Inferior parietal cortex (tissue), 1 donor: ENCODE results near the gene C19orf81.

ENCODE experiments used
- DNase-seq: peaks from one replicate; pipeline ENCODE4 v3.0.0-alpha.2; 2016; ENCODE audit errors: extremely low spot score

The C19orf81 gene

DNA sequence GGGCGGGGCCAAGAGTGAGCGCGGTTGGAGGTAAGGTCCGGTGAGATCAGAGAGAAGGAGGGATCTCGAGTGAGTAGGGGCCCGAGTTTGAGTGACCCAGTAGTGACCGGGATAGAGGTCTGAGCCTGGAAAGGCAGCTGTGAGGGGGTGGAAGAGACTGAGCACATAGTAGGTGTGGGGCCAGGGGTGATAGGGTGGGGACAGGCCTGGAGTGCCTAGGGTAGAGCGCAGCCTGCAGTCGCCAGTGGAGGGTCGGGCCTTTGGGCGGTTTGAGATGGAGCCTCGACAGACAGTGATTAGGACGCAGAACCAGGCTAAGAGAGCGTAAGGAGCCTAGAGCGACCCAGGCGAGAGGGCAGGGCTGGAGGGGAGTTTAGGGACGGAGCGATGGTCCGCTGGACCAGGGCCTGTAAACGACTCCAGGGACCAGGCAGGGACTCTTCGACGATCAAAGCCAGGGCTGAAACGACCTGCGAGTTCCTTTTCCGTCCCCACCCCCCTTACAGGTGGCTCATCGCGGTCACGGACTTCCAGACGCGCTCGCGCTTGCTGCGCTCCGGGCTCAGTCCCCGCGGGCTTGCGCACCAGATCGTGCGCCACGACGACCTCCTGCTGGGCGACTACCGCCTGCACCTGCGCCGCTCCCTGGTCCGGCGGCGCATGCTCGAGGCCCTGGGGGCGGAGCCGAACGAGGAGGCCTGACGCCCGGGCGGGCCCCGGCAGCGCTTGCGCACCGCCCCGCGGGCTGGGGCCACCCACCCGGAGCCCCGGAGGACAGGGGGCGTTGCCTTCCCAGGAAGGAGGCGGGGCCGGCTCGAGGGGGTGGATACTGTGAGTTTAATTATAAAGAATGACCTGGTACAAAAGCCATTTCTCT, 9.4 kb downstream of the C19orf81 start:
- peak; percentile 86 for DNase-seq

DNA sequence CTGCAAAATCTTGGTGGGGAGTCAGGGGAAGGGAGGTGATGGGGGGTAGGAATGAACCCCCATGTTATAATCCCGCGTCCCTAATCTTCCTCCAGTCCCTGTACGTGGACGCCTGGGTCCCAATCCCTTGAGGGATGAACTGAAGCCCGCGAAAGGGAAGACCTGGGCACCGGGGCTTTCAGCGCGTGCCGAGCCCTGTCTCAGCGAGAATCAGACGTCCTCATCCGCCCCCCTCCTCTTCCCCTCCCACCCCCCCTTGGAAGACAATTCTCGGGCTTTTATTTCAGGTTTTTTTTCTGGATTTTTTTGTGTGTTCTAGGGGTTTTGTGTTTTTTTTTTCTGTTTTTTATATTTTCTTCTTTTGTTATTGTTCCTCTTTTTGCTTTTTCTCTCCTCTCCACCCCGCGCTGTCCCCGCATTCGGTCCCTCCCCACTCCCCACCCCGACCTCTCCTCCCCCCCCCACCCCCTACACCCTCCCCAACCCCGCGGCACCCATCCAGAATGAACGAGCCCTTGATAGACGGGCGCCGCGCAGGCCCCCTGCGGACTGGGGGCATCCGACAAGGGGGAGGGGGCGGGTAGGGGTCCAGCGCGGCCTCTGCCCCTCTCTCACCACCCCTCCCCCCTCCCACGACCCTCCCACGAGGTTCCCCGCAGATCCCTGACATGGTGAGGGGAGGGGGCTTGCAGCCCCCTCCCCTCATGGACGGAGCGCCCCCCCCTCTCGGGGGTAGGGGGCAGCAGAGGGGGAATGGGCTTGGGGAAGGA, 10.3 kb downstream of the C19orf81 start:
- no peak for DNase-seq

DNA sequence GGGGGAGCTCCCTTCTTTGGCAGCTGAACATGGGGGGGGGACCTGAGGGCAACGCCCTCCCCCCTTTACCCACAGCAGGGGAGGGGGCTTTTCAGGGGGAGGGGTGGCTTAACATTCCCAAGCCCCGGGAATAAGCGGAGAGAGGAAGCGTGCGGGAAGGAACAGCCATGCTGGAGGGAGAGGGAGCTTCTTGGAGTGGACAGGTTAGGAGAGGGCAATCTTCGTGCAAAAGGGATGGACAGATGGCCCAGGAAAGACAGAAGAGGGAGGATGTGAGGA, 10.8 kb downstream of the C19orf81 start:
- DNase-seq = no peak

DNA sequence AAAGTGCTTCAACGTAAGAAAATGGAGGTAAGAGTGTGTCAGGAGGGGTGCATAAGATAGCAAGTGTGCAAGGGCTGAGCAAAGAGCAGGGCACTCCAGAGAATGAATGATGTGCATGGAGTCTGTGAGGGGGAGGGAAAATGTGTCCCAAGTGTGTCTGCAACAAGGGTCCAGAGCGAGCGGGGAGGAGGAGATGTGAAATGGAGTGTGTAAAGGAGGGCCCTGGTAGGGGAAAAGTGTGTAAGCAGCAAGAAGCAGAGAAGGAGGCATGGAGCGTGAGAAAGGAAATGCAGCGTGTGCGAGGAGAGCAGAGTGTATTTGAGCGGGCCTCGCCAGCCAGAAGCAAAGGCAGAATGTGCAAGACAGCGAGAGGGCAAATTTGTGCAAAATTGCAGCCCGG, 11.8 kb downstream of the C19orf81 start:
- no peak for DNase-seq

DNA sequence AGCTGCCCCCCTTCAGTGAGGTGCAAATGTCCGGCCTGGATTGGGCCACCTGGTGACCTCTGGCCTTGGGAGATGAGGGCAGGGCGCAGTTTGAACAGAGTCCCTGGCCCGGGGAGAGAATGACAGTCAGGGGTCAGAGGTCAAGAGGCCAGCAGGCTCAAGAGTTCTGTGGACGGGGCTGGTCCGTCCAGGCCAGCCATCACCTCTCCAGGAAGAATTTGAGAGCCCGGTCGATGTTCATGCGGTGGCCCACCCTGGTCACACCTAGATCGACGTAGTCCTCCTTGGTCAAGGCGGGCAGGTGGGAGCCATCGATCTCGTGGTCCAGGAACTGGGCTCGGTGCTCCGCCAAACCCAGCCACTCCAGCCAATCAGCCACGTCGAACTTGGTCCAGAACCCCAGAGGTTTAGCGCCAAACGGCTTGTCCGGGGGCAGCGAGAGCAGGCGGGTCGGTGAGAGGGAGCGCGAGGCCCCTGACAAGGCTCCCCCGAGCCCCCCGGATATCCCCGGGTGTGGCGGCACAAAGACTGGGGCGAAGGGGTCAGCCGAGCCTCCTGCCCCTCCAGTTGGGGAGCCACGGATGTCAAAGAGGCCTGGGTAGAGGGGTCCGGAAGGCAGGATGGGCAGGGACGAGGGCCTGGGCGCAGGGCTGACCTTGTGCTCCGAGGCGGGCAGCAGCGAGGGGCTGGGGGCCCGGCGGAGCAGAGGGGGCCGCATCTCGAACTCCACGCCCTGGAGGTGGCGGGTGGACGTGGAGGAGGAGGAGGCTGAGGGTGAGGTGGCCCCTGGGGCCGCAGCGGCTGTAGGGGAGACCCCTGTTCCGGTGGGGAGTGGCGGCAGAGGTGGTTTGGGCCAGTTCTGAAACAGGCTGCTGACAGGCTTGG, 12.8 kb downstream of the C19orf81 start:
- DNase-seq = no peak

DNA sequence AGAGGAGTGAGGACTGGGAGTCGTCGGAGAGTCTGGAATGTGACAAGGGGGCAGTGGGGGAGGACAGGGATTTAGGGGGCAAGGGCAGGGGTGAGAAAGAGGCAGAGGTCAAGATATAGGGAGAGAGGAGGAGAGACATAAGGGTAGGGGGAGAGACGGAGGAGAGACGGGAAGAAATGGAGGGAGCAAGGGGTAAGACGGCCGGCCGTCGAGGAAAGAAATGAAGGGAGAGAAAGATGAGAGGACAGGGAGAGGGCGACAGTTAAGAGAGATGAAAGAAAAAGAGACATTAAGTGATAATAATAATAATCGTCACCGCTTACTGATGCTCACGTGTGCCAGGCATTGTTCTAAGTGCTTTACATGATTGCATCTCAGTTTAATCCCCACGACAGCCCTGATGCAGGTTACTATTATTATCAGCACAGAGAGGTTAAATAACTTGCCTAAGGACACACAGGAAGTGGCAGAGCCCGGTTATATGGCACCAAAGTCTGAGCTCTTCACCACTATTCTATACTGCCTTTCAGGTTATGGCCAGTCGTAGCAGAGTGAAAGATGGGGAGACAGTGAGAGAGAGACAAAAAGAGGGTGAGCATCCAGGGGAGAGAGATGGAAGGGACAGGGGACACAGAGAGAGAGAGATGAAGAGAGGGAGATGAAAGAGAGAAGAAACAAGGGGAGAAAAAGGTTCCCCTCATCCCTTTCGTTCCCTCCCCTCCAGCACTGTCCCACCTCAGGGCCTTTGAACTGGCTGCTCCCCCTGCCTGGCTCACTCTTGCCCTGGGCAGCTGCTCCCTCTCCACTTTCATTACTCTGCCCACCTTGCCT, 13.6 kb downstream of the C19orf81 start:
- no peak for DNase-seq

DNA sequence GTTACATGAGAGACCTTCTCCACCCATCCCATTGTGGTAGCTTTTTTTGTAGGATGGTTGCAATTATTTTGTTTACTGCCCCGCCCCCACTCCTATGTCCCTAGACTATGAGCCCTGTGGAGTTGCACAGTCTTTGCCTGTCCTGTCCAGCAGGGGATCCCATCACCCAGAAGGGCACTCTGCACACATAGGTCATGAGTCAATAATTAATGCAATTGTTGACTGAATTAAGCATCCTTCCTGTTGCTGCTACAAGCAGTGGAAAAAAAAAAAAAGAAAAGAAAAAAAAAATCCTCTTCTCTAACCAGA, 14.2 kb downstream of the C19orf81 start:
- no peak for DNase-seq

DNA sequence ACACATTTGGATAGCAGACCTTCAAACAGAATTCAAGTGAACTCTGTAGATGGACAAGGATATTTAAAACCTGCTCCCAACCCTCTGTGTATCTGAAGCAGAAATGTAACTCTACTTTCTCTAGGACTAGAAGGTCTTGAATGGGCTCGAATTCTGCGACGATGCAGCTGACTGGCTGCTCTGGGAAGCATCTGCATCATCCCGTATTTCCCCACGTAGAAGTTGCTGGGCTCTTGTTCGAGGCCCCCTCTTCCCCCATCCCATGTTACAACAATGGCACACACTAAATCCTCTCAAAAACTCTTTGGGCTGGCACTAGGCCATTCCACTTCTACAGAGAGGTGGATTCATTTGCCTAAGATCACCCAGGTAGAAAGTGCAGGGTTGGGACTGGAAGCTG, 15.0 kb downstream of the C19orf81 start:
- no peak for DNase-seq

DNA sequence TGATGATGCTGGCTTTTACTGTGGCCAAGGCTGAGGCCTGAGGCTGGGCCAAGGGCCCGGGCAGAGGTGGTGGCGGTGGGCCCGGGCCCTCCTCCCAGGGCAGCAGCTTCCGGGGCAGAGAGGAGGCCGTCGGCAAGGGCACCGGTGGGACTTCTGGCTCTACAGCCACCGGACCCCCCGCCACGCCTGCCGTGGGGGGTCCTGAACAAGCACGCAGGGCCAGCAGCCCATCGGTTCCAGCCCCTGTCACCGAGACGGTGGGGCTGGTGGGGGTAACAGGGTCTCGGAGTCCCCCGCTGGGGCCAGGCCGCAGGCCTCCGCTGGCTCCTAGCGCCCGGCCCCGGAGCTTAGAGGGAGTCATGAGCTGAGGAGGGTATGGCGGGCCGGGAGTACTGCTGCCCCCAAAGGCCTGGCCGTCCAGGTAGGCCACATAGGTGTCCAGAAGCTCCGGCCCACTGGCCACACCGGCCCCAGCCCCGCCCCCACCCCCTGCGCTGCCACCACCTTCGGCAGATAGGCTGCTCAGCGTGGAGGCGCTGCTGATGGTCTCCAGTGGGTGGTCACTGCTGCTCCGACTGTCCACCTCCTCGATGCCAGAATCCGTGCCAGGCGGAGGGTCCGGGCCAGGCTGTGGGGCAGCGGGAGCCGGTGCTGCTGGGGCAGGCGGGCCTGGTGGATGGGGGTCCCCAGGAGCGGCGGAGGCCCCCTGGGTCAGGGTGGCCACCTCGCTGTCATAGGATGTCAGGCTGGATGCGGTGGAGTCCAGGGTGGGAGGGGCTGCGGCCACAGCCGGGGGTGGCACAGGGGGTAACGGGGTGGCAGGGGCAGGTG, 17.3 kb downstream of the C19orf81 start:
- no peak for DNase-seq

DNA sequence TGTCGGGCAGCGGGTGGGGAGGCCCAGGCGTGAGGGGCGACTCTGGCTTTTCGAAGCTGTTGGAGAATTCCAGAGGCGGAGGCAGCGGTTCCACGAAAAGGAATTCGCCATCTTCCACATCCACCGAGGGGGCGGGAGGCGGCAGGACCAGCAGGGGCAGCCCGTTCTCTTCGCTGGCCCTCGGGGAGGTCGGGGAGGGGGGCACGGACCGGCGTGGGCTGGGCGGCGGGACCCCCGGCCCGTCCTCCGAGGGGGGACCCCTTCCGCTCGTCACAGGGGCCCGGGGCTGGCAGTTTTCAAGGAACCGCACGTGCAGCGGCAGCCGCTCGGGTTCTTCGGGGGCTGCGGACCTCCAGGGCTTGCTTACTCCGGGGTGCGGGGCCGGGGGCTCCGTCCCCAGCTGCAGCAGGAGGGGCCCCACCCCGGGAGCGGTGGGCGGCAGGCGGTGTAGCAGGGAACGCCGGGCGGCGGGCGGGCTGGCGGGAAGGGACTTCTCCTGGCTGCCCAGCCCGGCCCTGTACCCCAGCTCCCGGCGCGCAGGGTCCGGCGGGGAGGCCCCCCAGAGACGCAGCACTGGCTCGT, 18.0 kb downstream of the C19orf81 start:
- DNase-seq = no peak

DNA sequence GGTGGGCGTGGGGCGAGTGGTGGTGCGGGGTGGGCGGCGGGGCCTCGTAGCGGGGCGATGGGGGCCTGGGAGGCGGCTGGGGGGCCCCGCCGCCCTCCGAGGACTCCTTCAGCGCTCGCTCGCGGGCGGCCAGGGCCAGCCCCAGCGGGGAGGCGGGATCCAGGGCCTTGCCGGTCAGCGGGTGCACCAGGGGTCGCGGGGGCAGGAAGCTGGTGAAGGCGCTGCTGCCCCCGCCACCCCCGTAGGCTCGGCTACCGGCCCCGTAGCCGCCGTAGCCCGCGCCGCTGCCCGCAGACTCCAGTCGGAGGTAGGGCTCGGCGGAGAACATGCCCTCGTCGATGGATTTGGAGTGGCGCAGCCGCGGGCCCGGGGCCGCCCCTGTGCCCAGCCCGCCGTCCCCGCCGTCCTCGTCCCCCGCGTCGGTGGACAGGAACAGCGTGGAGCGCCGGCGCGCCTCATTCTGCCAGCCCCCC, 18.6 kb downstream of the C19orf81 start:
- no peak for DNase-seq

DNA sequence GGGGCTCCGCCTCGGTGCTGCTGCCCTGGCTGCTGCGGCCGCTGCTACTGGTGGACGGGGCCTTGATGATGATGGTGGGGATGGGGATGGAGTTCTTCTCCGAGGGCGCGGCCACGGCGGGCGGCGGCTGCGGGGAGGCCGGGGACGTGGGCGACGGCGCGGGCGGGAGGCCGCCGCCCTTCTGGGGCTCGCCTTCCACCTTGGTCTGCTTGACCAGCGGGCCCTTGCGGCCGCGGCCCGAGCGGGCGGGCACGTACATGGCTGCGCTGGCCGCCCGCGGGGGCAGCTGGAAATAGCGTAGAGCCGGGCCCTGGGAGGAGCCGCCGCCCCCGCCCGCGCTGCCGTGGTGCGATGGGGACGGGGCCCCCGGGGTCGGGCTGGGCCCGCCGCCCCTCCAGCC, 19.2 kb downstream of the C19orf81 start:
- DNase-seq = no peak

DNA sequence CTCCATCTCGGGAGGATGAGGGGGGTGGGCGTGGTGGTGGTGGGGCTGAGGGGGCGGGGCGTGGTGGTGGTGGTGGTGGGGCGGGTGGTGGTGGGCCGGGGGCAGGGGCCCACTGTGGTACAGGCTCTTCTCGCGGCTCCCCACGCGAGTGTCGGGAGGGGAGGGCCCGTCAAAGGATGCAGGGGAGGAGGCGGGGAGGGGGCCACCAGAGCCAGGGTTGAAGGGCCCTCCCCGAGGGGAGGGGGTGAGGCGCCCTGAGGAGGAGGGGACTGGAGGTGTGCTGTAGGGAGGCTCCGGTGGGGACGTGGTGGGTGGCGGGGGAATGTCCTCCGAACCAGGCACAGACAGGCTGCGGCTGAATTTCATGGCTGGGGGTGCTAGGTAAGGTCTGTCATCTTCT, 19.6 kb downstream of the C19orf81 start:
- no peak for DNase-seq

DNA sequence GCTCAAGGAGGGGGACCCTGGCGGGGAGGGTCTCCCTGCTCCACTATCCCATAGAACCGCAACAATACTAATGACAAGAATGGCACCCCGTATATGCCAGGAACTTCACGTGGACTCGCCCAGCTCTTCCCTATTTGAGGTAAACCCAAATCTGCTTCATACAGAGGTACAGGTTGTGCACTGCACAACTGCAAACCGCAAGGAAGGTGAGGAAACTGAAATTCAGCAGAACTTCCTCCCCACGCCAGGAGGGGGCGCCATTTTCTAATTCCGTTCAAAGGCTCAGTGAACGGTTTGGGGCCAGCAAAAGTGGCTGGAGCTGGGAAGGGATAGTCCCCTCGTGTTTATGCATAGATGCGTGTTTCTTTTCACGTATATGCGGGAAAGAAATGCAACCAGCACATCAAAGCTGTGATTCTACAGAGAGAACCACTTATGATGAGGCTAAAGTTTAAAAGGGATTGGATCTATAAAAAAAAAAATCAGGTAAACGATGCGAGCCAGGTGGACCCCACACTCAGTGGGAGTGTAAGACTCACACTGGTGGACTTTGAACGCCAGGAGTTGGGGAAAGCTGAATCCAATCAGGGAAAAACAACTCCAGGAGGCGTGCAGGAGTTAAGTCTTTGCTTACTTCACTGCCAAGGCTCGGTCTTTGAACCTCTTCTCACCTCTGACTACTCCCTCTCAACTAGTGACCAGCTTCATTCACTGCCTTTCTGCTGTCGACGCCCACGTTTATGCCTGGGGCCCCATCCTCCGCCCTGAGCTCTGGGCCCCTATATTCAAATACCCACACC, 20.3 kb downstream of the C19orf81 start:
- peak; percentile 78 for DNase-seq

DNA sequence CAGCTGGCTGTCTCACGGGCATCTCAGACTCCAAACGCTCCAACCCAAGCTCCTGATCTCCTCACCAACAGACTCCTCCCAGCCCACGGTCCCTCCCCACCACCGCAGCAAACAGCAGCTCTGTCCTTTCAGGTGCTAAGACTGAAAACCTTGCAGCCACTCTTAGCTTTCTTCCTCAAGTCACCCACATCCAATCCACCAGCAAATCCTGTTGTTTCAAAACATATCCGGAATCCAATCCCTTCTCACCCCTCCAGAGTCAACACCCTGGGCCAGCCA, 20.8 kb downstream of the C19orf81 start:
- DNase-seq = no peak

DNA sequence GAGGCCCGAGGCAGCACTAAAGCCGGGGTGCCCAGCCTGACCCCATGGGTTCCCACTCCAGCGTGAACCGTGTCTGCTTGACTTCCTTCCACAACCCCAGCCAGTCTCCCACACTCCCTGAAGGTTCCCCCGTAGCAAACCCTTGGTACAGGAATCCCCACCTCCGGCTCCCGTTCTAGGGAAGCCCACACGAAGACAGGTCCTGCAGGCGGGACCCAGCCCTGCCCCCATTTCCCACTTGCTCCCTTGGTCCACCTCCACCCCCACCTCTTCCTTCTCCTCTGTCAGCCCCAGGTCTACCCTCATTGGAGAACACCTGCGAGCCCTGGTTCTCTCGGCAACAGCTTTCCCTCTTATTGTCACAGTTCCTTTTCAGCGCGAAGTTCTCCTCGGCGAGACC, 23.9 kb downstream of the C19orf81 start:
- no peak for DNase-seq

DNA sequence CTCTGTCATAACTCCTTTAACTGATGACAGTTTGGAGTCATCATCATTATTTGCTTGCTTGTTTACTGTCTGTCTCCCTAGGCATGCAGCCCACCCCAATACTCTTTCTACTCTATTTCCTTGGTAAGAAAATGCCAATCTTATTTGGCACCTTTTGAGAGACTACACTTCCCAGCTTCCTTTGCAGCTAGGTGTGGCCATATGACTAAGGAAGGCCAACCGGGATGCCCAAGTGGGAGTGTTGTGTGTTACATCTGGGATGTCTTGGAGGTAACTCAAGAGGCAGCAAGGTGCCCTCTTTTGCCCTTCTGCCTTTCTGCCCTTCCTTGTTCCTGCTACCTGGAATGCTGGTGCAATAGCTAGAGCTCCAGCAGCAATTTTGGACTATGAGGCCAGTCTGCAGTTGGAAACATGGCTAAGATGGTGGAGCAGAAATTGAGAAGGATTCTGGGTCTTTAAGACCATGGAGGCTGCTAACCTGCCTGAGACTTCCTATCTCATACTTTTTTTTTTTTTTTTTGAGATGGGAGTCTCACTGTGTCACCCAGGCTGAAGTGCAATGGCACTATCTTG, 27.5 kb downstream of the C19orf81 start:
- no peak for DNase-seq

DNA sequence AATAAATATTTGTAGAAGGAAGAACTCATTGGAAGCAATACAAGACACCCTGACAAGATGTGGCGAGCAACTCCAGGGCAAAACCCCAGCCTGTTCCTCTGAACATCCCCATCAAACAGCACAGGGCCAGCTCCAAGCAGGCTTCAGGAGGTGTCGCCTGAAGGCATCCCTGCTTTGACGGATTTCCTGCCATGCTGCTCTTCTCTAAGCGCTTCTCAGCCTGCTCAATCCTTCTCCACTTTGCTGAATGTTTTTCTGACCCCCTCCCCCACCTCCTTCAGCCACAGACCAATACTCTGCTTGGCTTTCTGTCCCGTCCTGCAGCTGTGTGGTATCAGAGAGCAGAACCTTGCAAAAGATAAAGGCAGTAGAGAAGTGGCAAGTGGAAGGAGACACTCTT, 28.4 kb downstream of the C19orf81 start:
- no peak for DNase-seq

DNA sequence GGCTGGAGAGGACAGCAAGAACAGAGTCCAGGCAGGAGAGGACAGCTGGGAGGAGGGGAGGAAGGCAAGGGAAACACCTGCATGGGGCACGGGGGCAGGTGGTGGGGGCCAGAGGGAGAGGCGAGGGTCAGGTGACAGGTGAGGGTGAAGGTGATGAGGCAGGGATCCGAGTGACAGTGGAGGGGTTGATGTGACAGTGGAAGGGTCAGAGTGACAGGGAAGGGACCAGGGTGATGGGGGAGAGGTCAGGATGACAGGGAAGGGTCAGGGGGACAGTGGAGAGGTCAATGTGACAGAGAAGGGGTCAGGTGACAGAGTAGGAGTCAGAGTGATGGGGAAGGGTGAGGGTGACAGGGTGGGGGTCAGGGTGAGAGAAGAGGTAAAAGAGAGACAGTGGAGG, 29.1 kb downstream of the C19orf81 start:
- no peak for DNase-seq
